ENCODE measurements around the gene LBR.

- TF ChIP-seq CTCF (IDR thresholded peaks at IDR 0.05): no peak
- TF ChIP-seq POLR2A (IDR thresholded peaks at IDR 0.05): no peak
- no peak for TF ChIP-seq EP300 (IDR thresholded peaks at IDR 0.05)
These were observed 7.2 kb upstream of the LBR start for GRCh38 chr1:225435076-225435475.
